Testis (tissue), 3 donors: Measurements from ENCODE around the gene HOXB3. TPM values are rescaled to one million over a fixed set of nuclear protein-coding genes. Genes with fewer than 3 reads are reported as not detected.

ENCODE experiments used
- DNase-seq: peaks from one replicate; pipeline ENCODE4 v3.0.0-alpha.2; 2019
- H3K27ac ChIP-seq, 2 donors: fragments of 200-600 bp; sonication (generic); one replicate each; pipeline ENCODE4 v1.5.1; 2019
- H3K27me3 ChIP-seq: fragments of 200-600 bp; sonication (generic); one replicate; pipeline ENCODE4 v1.5.1; 2019
- H3K36me3 ChIP-seq: fragments of 200-600 bp; sonication (generic); one replicate; pipeline ENCODE4 v1.5.1; 2017; ENCODE audit warnings: low read depth; ENCODE audit errors: missing control alignments
- H3K4me1 ChIP-seq: fragments of 200-600 bp; sonication (generic); one replicate; pipeline ENCODE4 v1.5.1; 2019
- H3K4me3 ChIP-seq, 2 donors: fragments of 200-600 bp; sonication (generic); one replicate each; pipeline ENCODE4 v1.5.1; 2017 to 2019
- H3K9me3 ChIP-seq: fragments of 200-600 bp; sonication (generic); one replicate; pipeline ENCODE4 v1.5.1; 2017
- CTCF ChIP-seq, 3 experiments: fragments of 450-650 bp in 2 of 3; fragments of 200-600 bp in 1 of 3; sonication (generic) in 1 of 3; IDR thresholded peaks; one replicate each; pipeline ENCODE4 v1.5.1; 2016 to 2019; ENCODE audit warnings: antibody characterized with exemption in 3 of 3, mild to moderate bottlenecking in 2 of 3, moderate library complexity in 1 of 3
- POLR2A ChIP-seq: fragments of 450-650 bp; IDR thresholded peaks from one replicate; pipeline ENCODE4 v1.6.1; 2017; ENCODE audit warnings: antibody characterized with exemption, mild to moderate bottlenecking, moderate library complexity
- WGBS, 2 donors: methylation state at CpG; one replicate each; pipeline ENCODE4 v1.1.5; 2018; 5-methylcytosine and 5-hydroxymethylcytosine counted together
- intact Hi-C: fragments of 100-400 bp; cut with DNase I; formaldehyde crosslinking; loops from one replicate; pipeline ENCODE4 v1.15.1; 2023; ENCODE audit warnings: low total_unique reads
- polyA plus RNA-seq: library from polyadenylated mRNA; stranded (reverse); fragments of 350-450 nt; fragmentation: Illumina TruSeq; extraction: RNeasy Lipid Tissue Mini Kit (QIAGEN cat#74804); gene quantifications from one replicate; pipeline ENCODE4 v1.2.3, GENCODE V29; 2014; ENCODE audit warnings: low read depth, low replicate concordance; ENCODE audit not compliant: insufficient read depth
- total RNA-seq, 2 donors: library from RNA; depleted of rRNA; stranded (reverse); fragments of >200 nt; gene quantifications; one replicate each; pipeline ENCODE4 v1.2.3, GENCODE V29; 2016

Gene HOXB3
- total and polyA plus RNA-seq, 3 donors from 2014 or later, result 9.2 to 11.4 (median 10.6) TPM

DNA sequence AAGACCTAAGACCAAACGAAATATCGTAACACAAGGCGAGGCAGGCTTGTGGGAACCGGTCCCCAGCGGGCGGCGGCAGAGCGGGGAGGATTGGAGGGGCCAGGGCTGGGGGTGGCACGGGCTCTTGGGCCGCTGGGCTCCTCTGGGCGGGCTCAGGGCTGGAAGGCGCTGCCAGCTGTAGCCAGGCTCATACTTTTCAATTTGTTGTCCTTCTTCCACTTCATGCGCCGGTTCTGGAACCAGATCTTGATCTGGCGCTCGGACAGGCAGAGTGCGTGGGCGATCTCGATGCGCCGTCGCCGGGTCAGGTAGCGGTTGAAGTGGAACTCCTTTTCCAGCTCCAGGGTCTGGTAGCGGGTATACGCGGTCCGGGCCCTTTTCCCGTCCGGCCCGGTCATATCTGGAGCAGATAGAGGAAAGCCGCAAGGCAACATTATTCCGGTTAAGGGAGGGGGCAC, 2.0 kb upstream of the HOXB3 start:
- Histone ChIP-seq H3K4me3 (no peak overlapping the region), H3K27me3 (no peaks in the 10 kb centered on the region), H3K9me3 (no peaks in the 10 kb centered on the region), H3K36me3 (no peaks in the 10 kb centered on the region), H3K4me1 (no peaks in the 10 kb centered on the region), H3K27ac (no peak overlapping the region)
- intact Hi-C loops, result loop anchor here (10.0 kb wide), 1 partner anchor 97 kb away; no protein-coding TSS in a partner anchor
- 14 to 23% methylated on average over 18 to 33 of the region's 33 CpGs for WGBS, 2 donors
- TF ChIP-seq CTCF (IDR thresholded peaks at IDR 0.05), result no peak
- TF ChIP-seq POLR2A, result no peak
- no peak for DNase-seq

DNA sequence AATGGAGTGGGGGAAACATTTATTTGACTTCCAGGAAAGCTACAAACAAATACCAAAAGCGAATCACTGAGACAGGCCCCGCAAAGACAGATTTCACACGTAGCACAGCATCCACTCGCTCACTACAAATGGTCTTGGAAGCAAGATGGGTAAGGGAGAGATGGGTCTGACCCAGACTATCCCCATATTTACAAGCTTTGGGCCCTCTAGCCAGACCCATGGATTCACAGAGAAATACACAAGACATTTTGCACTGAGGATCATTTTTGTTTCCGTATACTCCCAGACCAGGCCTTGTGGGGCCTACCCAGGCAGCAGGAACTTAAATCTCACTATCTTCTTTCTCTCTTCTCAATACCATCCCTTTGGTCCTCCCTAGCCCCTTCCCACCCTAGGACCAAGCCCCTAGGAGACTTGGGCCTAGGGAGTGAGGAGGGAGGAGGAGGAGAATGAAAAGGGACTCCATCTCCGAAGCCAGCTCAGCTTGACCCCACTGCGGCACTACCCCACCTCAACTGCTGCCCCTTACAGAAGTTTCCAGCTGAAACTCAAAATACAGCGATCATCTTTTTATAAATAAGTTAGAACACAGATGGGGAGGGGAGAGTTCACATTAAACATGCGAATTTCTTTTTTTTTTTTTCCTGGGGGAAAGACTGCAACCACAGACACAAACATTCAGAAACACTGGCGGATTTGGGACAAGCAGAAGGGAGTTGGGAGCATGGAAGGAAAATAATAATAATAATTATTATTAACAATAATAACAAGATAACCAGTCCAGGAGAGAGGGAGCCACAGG, 1.4 kb upstream of the HOXB3 start:
- no peaks in the 10 kb centered on the region for H3K9me3 ChIP-seq
- DNase-seq, result no peak
- no peak overlapping the region for H3K4me3 ChIP-seq
- WGBS, 2 donors, result 69 to 77% methylated on average over 10 of the region's 10 CpGs
- no peaks in the 10 kb centered on the region for H3K27me3 ChIP-seq
- no peak overlapping the region for H3K27ac ChIP-seq
- intact Hi-C loops, result loop anchor here (10.0 kb wide), 1 partner anchor 97 kb away; no protein-coding TSS in a partner anchor
- TF ChIP-seq POLR2A, result no peak
- TF ChIP-seq CTCF (IDR thresholded peaks at IDR 0.05), result no peak
- H3K4me1 ChIP-seq, result no peaks in the 10 kb centered on the region
- H3K36me3 ChIP-seq, result no peaks in the 10 kb centered on the region

DNA sequence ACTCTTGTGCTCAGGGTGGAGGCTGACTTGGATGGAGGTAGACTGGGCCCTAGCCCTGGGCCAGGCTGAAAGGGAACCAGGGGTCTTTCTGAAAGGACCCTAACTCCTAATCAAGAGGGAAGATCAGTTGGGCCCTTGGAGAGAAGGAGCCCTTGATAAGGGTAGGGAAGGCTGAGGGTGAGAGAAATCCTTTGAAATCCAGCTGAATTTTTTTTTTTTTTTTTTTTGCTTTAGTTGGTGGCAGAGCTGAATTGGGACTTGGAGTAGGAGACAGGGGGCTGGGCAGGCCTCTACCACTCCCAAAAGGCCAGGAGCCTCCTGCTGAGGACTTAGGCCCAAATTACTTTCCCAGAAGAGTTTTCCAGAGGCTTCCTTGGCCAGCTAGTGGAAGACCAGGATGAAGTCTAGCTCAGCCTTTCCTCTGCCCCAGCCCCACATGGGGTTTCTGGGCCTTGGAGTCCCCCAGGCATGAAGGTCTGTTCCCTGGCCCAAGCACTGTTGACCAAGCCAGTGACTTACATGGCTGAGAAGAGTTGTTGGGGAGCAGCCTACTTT, 643 bp upstream of the HOXB3 start:
- no peaks in the 10 kb centered on the region for H3K36me3 ChIP-seq
- no peaks in the 10 kb centered on the region for H3K9me3 ChIP-seq
- intact Hi-C loops, result loop anchor here (10.0 kb wide), 1 partner anchor 96 kb away; no protein-coding TSS in a partner anchor
- TF ChIP-seq POLR2A, result no peak
- H3K27me3 ChIP-seq, result no peaks in the 10 kb centered on the region
- no peak for DNase-seq
- H3K27ac ChIP-seq, result no peak overlapping the region
- peaks cover 5% of the 10 kb centered on the region for H3K4me1 ChIP-seq
- H3K4me3 ChIP-seq, result no peak overlapping the region

DNA sequence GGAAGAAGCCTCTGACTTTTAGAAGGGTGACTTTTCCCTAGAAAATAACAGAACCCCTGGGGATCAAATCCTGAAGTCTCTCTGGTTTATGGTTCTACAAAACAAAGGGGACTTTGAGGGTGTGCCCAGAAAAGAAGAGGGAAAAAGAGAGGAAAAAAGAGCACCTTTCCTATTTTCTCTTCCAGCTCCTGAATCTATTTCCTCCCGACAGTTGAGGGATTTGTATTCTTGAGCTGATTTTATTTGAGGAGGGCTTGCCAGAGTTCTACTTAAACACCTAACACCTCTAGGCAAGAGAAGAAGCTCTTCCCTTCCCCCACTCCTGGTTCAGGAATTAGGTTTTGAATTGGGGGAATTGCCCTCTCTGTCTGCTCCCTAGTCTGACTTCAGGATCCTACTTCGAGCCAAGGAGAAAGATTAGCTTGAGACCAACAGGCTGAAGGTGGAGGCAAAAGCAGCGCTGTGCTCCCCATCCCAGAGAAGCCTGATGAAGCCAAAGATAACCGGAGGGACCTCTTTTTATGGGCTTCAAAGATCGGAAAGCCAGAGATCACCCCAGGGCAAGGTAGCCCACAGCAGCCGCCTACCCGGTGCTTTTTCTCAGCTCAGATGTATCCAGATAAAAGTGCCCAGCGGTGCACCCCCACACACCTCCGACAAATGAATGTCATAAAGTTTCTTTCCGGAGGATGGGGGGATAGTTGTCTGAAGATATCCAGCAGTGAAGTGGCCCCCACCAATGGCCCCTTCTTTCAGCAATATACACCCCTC, 796 bp downstream of the HOXB3 start:
- no peaks in the 10 kb centered on the region for H3K9me3 ChIP-seq
- TF ChIP-seq CTCF (IDR thresholded peaks at IDR 0.05) (no peak), POLR2A (no peak)
- no peaks in the 10 kb centered on the region for H3K27me3 ChIP-seq
- no peak overlapping the region for H3K27ac ChIP-seq
- no peak for DNase-seq
- WGBS, 2 donors, result 26 to 38% methylated on average over 8 to 10 of the region's 10 CpGs
- H3K4me3 ChIP-seq, result no peak overlapping the region
- no peaks in the 10 kb centered on the region for H3K36me3 ChIP-seq
- H3K4me1 ChIP-seq, result peaks cover 10% of the 10 kb centered on the region
- intact Hi-C loops, result no loop called here

GRCh38 chr17:48588528-48588927, 1.5 kb downstream of the HOXB3 start:
- WGBS, 2 donors, result 50 to 55% methylated on average over 2 of the region's 2 CpGs
- H3K4me1 ChIP-seq, result peaks cover 10% of the 10 kb centered on the region

More at GRCh38 chr17:48588528-48588927, 1.5 kb downstream of the HOXB3 start:
- TF ChIP-seq CTCF (IDR thresholded peaks at IDR 0.05), result no peak
- H3K9me3 ChIP-seq, result no peaks in the 10 kb centered on the region
- intact Hi-C loops, result no loop called here
- no peaks in the 10 kb centered on the region for H3K36me3 ChIP-seq
- H3K27me3 ChIP-seq, result no peaks in the 10 kb centered on the region
- H3K27ac ChIP-seq, result no peak overlapping the region
- DNase-seq, result no peak
- H3K4me3 ChIP-seq, result no peak overlapping the region
